ENCODE data around the gene ADD1. TPM values are rescaled to one million over a fixed set of nuclear protein-coding genes. Genes with fewer than 3 reads are reported as not detected.

The ADD1 gene
- total and polyA plus RNA-seq, 2 donors (not counting 1 experiment from before 2014, with no cell fraction given): 164 to 171 TPM

GRCh38 chr4:2825740-2826139, 17.9 kb upstream of the ADD1 start:
- Histone ChIP-seq H3K9me3 (ENCODE audit: control insufficient read depth, insufficient read depth, low read depth, low read length) (no peaks in the 10 kb centered on the region), H3K36me3 (ENCODE audit: control insufficient read depth, insufficient read depth, low read length) (peaks cover 16% of the 10 kb centered on the region), H3K4me1 (ENCODE audit: control insufficient read depth, extremely low read depth, insufficient read depth, low read length) (no peaks in the 10 kb centered on the region), H3K79me2 (ENCODE audit: control insufficient read depth, insufficient read depth, low read length) (no peaks in the 10 kb centered on the region), H3K4me3 (replicated peaks in 1 of 4; ENCODE audit: control extremely low read depth in 1 of 4, insufficient read depth in 1 of 4, low read depth in 3 of 4, low read length in 4 of 4) (no peak overlapping the region), H3K27me3 (ENCODE audit: control insufficient read depth, insufficient read depth, low read length) (no peaks in the 10 kb centered on the region), H4K20me1 (ENCODE audit: control insufficient read depth, extremely low read depth, insufficient read depth, low read length) (no peaks in the 10 kb centered on the region), H2AFZ (ENCODE audit: low read length) (no peak overlapping the region), H3K27ac (ENCODE audit: insufficient read depth, low read length) (no peak overlapping the region), H3K4me2 (ENCODE audit: extremely low read depth, insufficient read depth, low read length) (no peak overlapping the region), H3K9ac (ENCODE audit: insufficient read depth, low read length) (no peak overlapping the region)
- TF ChIP-seq CTCF (conservative IDR thresholded peaks at IDR 0.05 in 1 of 2, IDR thresholded peaks at IDR 0.05 in 1 of 2; ENCODE audit: low read depth in 1 of 2, low read length in 2 of 2) (no peak), EZH2 (IDR thresholded peaks at IDR 0.05; ENCODE audit: low read length, missing control alignments) (no peak)
- no peak for DNase-seq (ENCODE audit: low read depth in 2 of 2)

GRCh38 chr4:2827071-2827873, 16.4 kb upstream of the ADD1 start:
- Histone ChIP-seq H3K27me3 (ENCODE audit: control insufficient read depth, insufficient read depth, low read length) (no peaks in the 10 kb centered on the region), H3K4me3 (replicated peaks in 1 of 4; ENCODE audit: control extremely low read depth in 1 of 4, insufficient read depth in 1 of 4, low read depth in 3 of 4, low read length in 4 of 4) (no peak overlapping the region), H3K79me2 (ENCODE audit: control insufficient read depth, insufficient read depth, low read length) (no peaks in the 10 kb centered on the region), H3K4me1 (ENCODE audit: control insufficient read depth, extremely low read depth, insufficient read depth, low read length) (no peaks in the 10 kb centered on the region), H2AFZ (ENCODE audit: low read length) (no peak overlapping the region), H3K36me3 (ENCODE audit: control insufficient read depth, insufficient read depth, low read length) (peaks cover 23% of the 10 kb centered on the region), H3K9ac (ENCODE audit: insufficient read depth, low read length) (no peak overlapping the region), H4K20me1 (ENCODE audit: control insufficient read depth, extremely low read depth, insufficient read depth, low read length) (no peaks in the 10 kb centered on the region), H3K4me2 (ENCODE audit: extremely low read depth, insufficient read depth, low read length) (no peak overlapping the region), H3K9me3 (ENCODE audit: control insufficient read depth, insufficient read depth, low read depth, low read length) (no peaks in the 10 kb centered on the region), H3K27ac (ENCODE audit: insufficient read depth, low read length) (no peak overlapping the region)
- DNase-seq (ENCODE audit: low read depth in 2 of 2): no peak
- TF ChIP-seq CTCF (conservative IDR thresholded peaks at IDR 0.05 in 1 of 2, IDR thresholded peaks at IDR 0.05 in 1 of 2; ENCODE audit: low read depth in 1 of 2, low read length in 2 of 2): no peak
- TF ChIP-seq EZH2 (IDR thresholded peaks at IDR 0.05; ENCODE audit: low read length, missing control alignments): no peak

GRCh38 chr4:2827874-2828751, 15.5 kb upstream of the ADD1 start:
- Histone ChIP-seq H3K9ac (ENCODE audit: insufficient read depth, low read length) (no peak overlapping the region), H3K27ac (ENCODE audit: insufficient read depth, low read length) (no peak overlapping the region), H4K20me1 (ENCODE audit: control insufficient read depth, extremely low read depth, insufficient read depth, low read length) (no peaks in the 10 kb centered on the region), H3K36me3 (ENCODE audit: control insufficient read depth, insufficient read depth, low read length) (peaks cover 27% of the 10 kb centered on the region), H3K79me2 (ENCODE audit: control insufficient read depth, insufficient read depth, low read length) (no peaks in the 10 kb centered on the region), H3K4me3 (replicated peaks in 1 of 4; ENCODE audit: control extremely low read depth in 1 of 4, insufficient read depth in 1 of 4, low read depth in 3 of 4, low read length in 4 of 4) (no peak overlapping the region), H3K9me3 (ENCODE audit: control insufficient read depth, insufficient read depth, low read depth, low read length) (no peaks in the 10 kb centered on the region), H2AFZ (ENCODE audit: low read length) (no peak overlapping the region), H3K27me3 (ENCODE audit: control insufficient read depth, insufficient read depth, low read length) (no peaks in the 10 kb centered on the region), H3K4me2 (ENCODE audit: extremely low read depth, insufficient read depth, low read length) (no peak overlapping the region), H3K4me1 (ENCODE audit: control insufficient read depth, extremely low read depth, insufficient read depth, low read length) (no peaks in the 10 kb centered on the region)
- no peak for TF ChIP-seq EZH2 (IDR thresholded peaks at IDR 0.05; ENCODE audit: low read length, missing control alignments)
- no peak for TF ChIP-seq CTCF (conservative IDR thresholded peaks at IDR 0.05 in 1 of 2, IDR thresholded peaks at IDR 0.05 in 1 of 2; ENCODE audit: low read depth in 1 of 2, low read length in 2 of 2)
- DNase-seq (ENCODE audit: low read depth in 2 of 2): no peak

All from fibroblast of lung (primary cell).